GM12878 (cell line): ENCODE measurements around the gene PEF1. TPM values are rescaled to one million over a fixed set of nuclear protein-coding genes. Genes with fewer than 3 reads are reported as not detected.

Experiments used
- ATAC-seq: fragments of 200-7000 bp; cut with Tn5 transposase; 3 replicates; pipeline ENCODE4 v1.9.1; 2020; ENCODE audit warnings: mild to moderate bottlenecking, moderate library complexity
- BruUV-seq: library from RNA; stranded (reverse); fragments of 400-500 nt; replicated peaks from 2 replicates; lab custom pipeline; 2021; lab: Mats Ljungman, UMichigan
- CTCF ChIA-PET: fragments of 300-600 bp; sonication (Branson Sonifier 250); formaldehyde crosslinking; extraction: SDS; loops from one replicate; lab custom pipeline; 2021; ENCODE audit warnings: inconsistent platforms; lab: Yijun Ruan, JAX
- POLR2A ChIA-PET: fragments of 350-600 bp; formaldehyde crosslinking; extraction: SDS; loops from one replicate; lab custom pipeline; 2021; ENCODE audit warnings: inconsistent platforms; lab: Charles Lee
- RAD21 ChIA-PET: fragments of 300-600 bp; sonication (Branson Sonifier 250); formaldehyde crosslinking; loops from one replicate; lab custom pipeline; 2023; ENCODE audit warnings: antibody characterized with exemption; ENCODE audit not compliant: unreplicated experiment; lab: Charles Lee
- SMC1A ChIA-PET: fragments of 300-600 bp; sonication (Branson Sonifier 250); formaldehyde crosslinking; loops from one replicate; lab custom pipeline; 2023; ENCODE audit not compliant: unreplicated experiment, uncharacterized antibody; lab: Charles Lee
- DNase-seq: peaks from one replicate; pipeline ENCODE4 v3.0.0-alpha.2; 2011; ENCODE audit warnings: low read depth, low spot score
- FAIRE-seq: peaks from 3 replicates; lab custom pipeline; 2011; peaks lifted over from hg19 to GRCh38; lab: Jason Lieb, UNC
- H2AFZ ChIP-seq: 2 replicates; pipeline ENCODE4 v1.6.0; 2011; ENCODE audit warnings: low read depth, low read length, control low read depth; ENCODE audit not compliant: control insufficient read depth
- H3K27ac ChIP-seq: 2 replicates; pipeline ENCODE4 v1.5.1; 2011; ENCODE audit warnings: control low read depth; ENCODE audit not compliant: control insufficient read depth, insufficient read depth
- H3K27me3 ChIP-seq, 2 experiments: replicated peaks in 1 of 2; 2 replicates each; pipeline versions ENCODE4 v1.6.0 to v1.6.1; 2011; ENCODE audit warnings: low read length in 1 of 2; ENCODE audit not compliant: control insufficient read depth in 2 of 2, insufficient read depth in 2 of 2
- H3K36me3 ChIP-seq, 2 experiments: 2 replicates each; pipeline ENCODE4 v1.5.1; 2011; ENCODE audit warnings: low read length in 1 of 2; ENCODE audit not compliant: control insufficient read depth in 2 of 2, insufficient read depth in 2 of 2
- H3K4me1 ChIP-seq: 2 replicates; pipeline ENCODE4 v1.6.1; 2011; ENCODE audit warnings: mild to moderate bottlenecking, low read length, moderate library complexity, mixed read lengths; ENCODE audit not compliant: control insufficient read depth, insufficient read depth
- H3K4me2 ChIP-seq: 2 replicates; pipeline ENCODE4 v1.6.0; 2011; ENCODE audit warnings: control low read depth; ENCODE audit not compliant: control insufficient read depth, insufficient read depth
- H3K4me3 ChIP-seq: fragments of 200-600 bp; sonication (generic); 2 replicates; pipeline ENCODE4 v1.5.1; 2016
- H3K79me2 ChIP-seq: 2 replicates; pipeline ENCODE4 v1.6.0; 2011; ENCODE audit warnings: low read length; ENCODE audit not compliant: control insufficient read depth, insufficient read depth
- H3K9ac ChIP-seq: 2 replicates; pipeline ENCODE4 v1.8.0; 2011; ENCODE audit warnings: low read length, control low read depth, mixed read lengths; ENCODE audit not compliant: control insufficient read depth, insufficient read depth
- H3K9me3 ChIP-seq: replicated peaks from 3 replicates; pipeline ENCODE4 v1.5.1; 2011; ENCODE audit warnings: mild to moderate bottlenecking, low read length; ENCODE audit not compliant: control insufficient read depth, insufficient read depth
- H4K20me1 ChIP-seq: 2 replicates; pipeline ENCODE4 v1.6.0; 2011; ENCODE audit not compliant: control insufficient read depth, insufficient read depth
- BCLAF1 ChIP-seq: fragments of 450-650 bp; IDR thresholded peaks from 2 replicates; pipeline ENCODE4 v1.6.1; 2017; ENCODE audit warnings: antibody characterized with exemption, mild to moderate bottlenecking, moderate library complexity
- FOS ChIP-seq: IDR thresholded peaks from 3 replicates; pipeline ENCODE4 v1.6.1; 2011; ENCODE audit warnings: borderline replicate concordance; ENCODE audit not compliant: insufficient read length; ENCODE audit errors: extremely low read depth
- HCFC1 ChIP-seq: fragments of 150-350 bp; IDR thresholded peaks from 2 replicates; pipeline ENCODE4 v1.6.1; 2014; ENCODE audit warnings: low read length
- POLR2AphosphoS2 ChIP-seq: IDR thresholded peaks from 2 replicates; pipeline ENCODE4 v1.6.1; 2011; ENCODE audit warnings: low read depth, mild to moderate bottlenecking, low read length, improper control_type of control experiment, moderate library complexity
- SMAD1 ChIP-seq: fragments of 450-650 bp; IDR thresholded peaks from 2 replicates; pipeline ENCODE4 v1.6.1; 2018; ENCODE audit warnings: mild to moderate bottlenecking, low read depth; ENCODE audit not compliant: partially characterized antibody
- TCF3 ChIP-seq: IDR thresholded peaks from 2 replicates; pipeline ENCODE4 v1.6.1; 2012; ENCODE audit warnings: low read depth, mild to moderate bottlenecking, low read length, borderline replicate concordance; ENCODE audit not compliant: insufficient read depth
- ZNF384 ChIP-seq: IDR thresholded peaks from 2 replicates; pipeline ENCODE4 v1.6.1; 2012; ENCODE audit warnings: low read depth, mild to moderate bottlenecking, low read length, improper control_type of control experiment, borderline replicate concordance
- WGBS: methylation state at CpG from one replicate; pipeline ENCODE4 v1.1.6; 2016; ENCODE audit warnings: low lambda C conversion rate; ENCODE audit not compliant: insufficient replicate concordance, insufficient coverage; ENCODE audit errors: missing lambda C conversion rate; 5-methylcytosine and 5-hydroxymethylcytosine counted together
- in situ Hi-C: fragments of 300-500 bp; cut with MboI; formaldehyde crosslinking; loops from 9 replicates; pipeline ENCODE4 v1.14.3; 2018; ENCODE audit warnings: mixed read lengths
- intact Hi-C: fragments of 100-400 bp; cut with micrococcal nuclease; formaldehyde crosslinking; loops from one replicate; pipeline ENCODE4 v1.14.2; 2022; ENCODE audit not compliant: unreplicated experiment
- polyA plus RNA-seq, 11 experiments: library from polyadenylated mRNA; depleted of rRNA in 4 of 11; unstranded in 6 of 11; stranded (reverse) in 5 of 11; fragments of >200 nt; fragmentation: Nextera tagmentation in 4 of 11; fragmentation: Illumina TruSeq in 1 of 11; extraction: Ambion mirVana in 4 of 11; extraction: Trizol in 1 of 11; gene quantifications; 1 replicate in 1 of 11; 2 replicates in 10 of 11; pipeline versions ENCODE4 v1.2.1 to v1.2.3, GENCODE V29; 2011 to 2016; ENCODE audit warnings: inconsistent platforms in 2 of 11, missing spikeins in 2 of 11, low read depth in 1 of 11
- total RNA-seq, 4 experiments: library from RNA; depleted of rRNA in 3 of 4; stranded (reverse); fragments of >200 nt in 3 of 4; fragmentation: Illumina TruSeq in 1 of 4; extraction: Trizol in 1 of 4; gene quantifications; 2 replicates each; pipeline versions ENCODE4 v1.2.1 to v1.2.3, GENCODE V29; 2013 to 2021

The PEF1 gene
- total and polyA plus RNA-seq, 10 of the 15 experiments (the other 5 are each of a cell fraction or from before 2014, with no cell fraction given), result 27.1 to 107 (median 79.0) TPM

- RAD21 ChIA-PET, result no interaction called here
- TF ChIP-seq TCF3 (no peak), POLR2AphosphoS2 (no peak), ZNF384 (no peak), BCLAF1 (no peak), HCFC1 (no peak), SMAD1 (no peak), FOS (no peak)
- TF ChIP-seq, all 136 proteins: peak for 0
- Histone ChIP-seq H3K27ac (no peak overlapping the region), H3K9ac (no peak overlapping the region), H3K9me3 (no peaks in the 10 kb centered on the region), H3K4me1 (no peaks in the 10 kb centered on the region), H4K20me1 (no peaks in the 10 kb centered on the region), H3K27me3 (no peaks in the 10 kb centered on the region; a peak in 1 of 4 replicates), H3K36me3 (no peaks in the 10 kb centered on the region), H2AFZ (no peak overlapping the region), H3K79me2 (no peaks in the 10 kb centered on the region), H3K4me3 (no peak overlapping the region), H3K4me2 (no peak overlapping the region)
- WGBS, result 42% methylated on average over 12 of the region's 12 CpGs
- ChIA-PET POLR2A (no interaction called here), SMC1A (no interaction called here), CTCF (interaction anchor here (1.2 kb wide), 1 partner anchor 51 kb away, joined by 4 read pairs; no protein-coding TSS in a partner anchor)
- BruUV-seq, result no TSS peak
- intact Hi-C loops (no loop called here), in situ Hi-C loops (no loop called here)
- DNase-seq (no peak), ATAC-seq (no peak), FAIRE-seq (no peak)
Observed at GRCh38 chr1:31653717-31654473, 9.2 kb upstream of the PEF1 start.
